AG20443 (cell line): ENCODE results near the gene CFTR.
"Not testable (repeated sequence)": the region's sequence is repeated elsewhere in the genome, so short reads cannot be mapped to it uniquely, and the experiment has no call there.

Source experiments
- DNase-seq: peaks from one replicate; pipeline ENCODE4 v3.0.0; 2012; ENCODE audit warnings: low spot score, mixed read lengths

The CFTR gene

DNA sequence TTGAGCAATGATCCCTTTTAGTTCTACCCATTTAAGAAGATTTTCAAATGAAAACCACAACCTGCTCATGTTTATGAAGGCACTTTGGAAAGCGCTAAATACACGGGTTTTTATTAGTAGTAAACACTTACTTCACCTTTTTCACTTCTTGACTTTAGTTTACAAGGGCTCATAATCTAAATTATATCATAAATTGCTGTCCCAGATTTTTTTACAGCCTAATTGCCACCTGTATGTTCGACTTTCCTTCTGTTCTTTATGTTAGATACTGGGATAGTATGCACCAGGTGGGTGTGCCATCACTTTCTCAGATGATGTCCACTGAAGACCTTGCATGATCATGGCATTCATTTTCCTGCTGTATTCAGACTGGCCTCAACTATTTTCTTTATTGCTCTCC, 22.5 kb downstream of the CFTR start:
- DNase-seq = no peak

DNA sequence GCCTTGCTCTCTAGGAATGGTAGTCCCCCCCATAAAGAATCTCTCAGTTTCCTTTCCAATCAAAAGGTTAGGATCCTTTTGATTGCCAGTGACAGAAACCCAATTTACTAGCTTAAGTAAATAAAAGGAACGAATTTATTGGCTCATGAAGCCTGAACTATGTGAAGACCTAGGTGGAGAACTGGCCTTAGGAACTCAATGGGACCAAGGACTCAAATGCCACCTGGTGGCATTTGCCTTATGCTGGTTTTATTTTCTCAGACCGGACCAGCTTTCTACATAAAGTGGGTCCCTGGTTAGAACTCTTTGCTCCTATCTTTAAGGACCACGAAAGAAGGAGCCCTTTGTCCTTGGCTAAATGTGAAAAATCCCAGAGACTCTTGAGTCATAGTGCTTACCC, 25.4 kb downstream of the CFTR start:
- no peak for DNase-seq

DNA sequence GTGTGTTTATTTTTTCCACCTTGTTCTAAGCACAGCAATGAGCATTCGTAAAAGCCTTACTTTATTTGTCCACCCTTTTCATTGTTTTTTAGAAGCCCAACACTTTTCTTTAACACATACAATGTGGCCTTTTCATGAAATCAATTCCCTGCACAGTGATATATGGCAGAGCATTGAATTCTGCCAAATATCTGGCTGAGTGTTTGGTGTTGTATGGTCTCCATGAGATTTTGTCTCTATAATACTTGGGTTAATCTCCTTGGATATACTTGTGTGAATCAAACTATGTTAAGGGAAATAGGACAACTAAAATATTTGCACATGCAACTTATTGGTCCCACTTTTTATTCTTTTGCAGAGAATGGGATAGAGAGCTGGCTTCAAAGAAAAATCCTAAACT, 28.9 kb downstream of the CFTR start:
- no peak for DNase-seq

GRCh38 chr7:117517194-117517593, 37.4 kb downstream of the CFTR start:
- not testable (repeated sequence) for DNase-seq

GRCh38 chr7:117530390-117530789, 50.6 kb downstream of the CFTR start:
- DNase-seq = no peak

- DNase-seq = no peak
Observed at GRCh38 chr7:117531595-117532244, 51.9 kb downstream of the CFTR start.

DNA sequence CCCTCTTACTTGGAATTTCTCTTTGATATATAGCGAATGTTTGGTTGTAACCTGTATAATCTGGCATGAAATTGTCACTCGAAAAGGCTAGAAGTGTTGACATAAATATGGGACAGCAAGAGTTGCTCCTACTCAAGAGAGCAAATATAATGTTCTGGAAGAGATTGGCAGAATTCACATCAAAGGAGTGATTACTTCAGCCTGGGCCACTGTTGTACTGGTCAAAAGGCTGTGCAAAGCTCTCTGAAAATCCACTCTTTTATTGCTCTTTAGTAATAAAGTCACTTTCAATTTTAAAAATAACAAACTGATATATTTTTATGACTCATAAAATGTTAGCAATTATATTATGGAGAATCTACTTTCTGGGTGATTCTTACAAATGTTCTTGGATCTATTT, 58.2 kb downstream of the CFTR start:
- no peak for DNase-seq

DNA sequence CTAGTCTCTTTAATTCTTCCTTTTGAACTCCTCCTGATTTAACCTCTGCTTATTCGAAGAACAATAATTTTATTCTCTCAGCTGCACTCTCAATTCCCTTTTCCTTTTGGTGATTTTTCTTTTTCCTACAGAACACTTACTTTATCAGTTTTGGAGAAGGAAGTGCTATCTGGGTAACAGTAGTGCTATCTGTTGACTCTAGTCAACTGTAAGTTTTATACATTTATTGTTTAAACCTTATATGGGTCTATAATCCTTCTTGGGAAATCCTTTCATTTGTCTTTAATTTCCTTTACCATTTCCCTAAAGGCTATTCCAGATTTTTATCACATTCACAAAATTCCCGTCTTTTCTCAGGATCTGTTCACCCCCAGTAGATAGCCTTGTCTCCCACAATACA, 64.2 kb downstream of the CFTR start:
- DNase-seq = no peak

DNA sequence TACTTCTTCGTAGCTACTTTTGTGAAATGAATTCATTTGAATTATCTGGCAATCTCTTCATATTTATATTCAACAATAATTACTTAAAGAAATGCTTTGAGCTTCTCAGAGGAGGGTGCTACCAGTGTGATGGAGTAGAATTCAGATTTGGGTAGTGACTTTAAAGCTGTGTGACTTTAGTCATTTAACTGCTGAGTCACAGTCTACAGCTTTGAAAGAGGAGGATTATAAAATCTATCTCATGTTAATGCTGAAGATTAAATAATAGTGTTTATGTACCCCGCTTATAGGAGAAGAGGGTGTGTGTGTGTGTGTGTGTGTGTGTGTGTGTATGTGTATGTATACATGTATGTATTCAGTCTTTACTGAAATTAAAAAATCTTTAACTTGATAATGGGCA, 68.2 kb downstream of the CFTR start:
- DNase-seq = no peak

DNA sequence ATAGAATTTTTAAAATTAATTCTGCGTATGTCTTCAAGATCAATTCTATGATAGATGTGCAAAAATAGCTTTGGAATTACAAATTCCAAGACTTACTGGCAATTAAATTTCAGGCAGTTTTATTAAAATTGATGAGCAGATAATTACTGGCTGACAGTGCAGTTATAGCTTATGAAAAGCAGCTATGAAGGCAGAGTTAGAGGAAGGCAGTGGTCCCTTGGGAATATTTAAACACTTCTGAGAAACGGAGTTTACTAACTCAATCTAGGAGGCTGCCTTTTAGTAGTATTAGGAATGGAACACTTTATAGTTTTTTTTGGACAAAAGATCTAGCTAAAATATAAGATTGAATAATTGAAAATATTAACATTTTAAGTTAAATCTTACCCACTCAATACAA, 70.8 kb downstream of the CFTR start:
- DNase-seq = no peak

- DNase-seq = no peak
Observed at GRCh38 chr7:117552660-117553059, 72.8 kb downstream of the CFTR start.

DNA sequence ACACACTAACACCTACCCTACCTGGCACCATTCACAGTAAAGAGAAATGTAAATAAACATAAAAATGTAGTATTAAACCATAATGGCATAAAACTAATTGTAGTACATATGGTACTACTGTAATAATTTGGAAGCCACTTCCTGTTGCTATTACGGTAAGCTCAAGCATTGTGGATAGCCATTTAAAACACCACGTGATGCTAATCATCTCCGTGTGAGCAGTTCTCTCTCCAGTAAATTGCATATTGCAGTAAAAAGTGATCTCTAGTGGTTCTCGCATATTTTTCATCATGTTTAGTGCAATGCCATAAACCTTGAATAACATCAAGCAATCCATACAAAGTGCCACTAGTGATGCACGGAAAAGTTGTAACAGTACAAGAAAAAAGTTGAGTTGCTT, 75.4 kb downstream of the CFTR start:
- DNase-seq = no peak

- DNase-seq = no peak
Observed at GRCh38 chr7:117559391-117559790, 79.6 kb downstream of the CFTR start.

- no peak for DNase-seq
Observed at GRCh38 chr7:117560030-117560429, 80.2 kb downstream of the CFTR start.

DNA sequence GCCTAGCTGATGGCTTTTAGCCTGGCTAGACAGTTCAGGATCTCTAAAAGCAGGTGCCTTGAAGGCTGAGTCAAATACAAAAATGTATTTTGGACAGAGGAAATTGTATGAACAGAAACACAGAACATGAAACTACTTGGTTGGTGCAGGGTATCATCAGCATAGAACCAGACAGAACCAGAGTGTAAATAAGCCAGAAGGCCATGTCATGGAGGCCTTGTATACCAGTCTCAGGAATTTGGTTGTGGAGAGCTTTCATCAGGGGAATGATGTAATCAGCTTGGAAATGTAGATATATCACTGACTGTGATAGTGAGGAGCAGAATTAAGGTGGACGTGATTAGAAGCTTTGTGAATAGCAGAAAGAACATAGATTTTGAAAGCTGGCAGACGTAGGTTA, 82.9 kb downstream of the CFTR start:
- no peak for DNase-seq

DNA sequence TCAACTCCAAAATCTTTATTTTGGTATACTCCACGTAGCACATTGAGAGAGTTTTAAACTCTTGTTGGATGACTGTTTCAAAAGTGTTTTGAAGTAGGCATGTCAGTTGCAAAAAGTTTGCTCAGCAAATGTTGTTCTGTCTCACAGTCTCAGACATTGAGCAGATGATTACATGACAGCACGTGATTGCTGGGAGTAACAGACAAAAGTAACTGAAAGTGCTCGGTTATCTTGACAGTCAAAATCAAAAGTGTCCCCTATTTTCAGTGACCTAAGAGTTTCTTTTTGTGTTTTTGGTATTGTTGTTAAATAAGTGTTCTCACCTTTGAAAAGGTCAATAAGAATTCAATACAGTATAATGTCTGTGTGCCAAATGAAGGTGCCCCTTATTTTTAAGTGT, 84.3 kb downstream of the CFTR start:
- DNase-seq = no peak

- no peak for DNase-seq
Observed at GRCh38 chr7:117564627-117565026, 84.8 kb downstream of the CFTR start.

GRCh38 chr7:117565226-117565625, 85.4 kb downstream of the CFTR start:
- no peak for DNase-seq

- DNase-seq = no peak
Observed at GRCh38 chr7:117567781-117568180, 88.0 kb downstream of the CFTR start.

DNA sequence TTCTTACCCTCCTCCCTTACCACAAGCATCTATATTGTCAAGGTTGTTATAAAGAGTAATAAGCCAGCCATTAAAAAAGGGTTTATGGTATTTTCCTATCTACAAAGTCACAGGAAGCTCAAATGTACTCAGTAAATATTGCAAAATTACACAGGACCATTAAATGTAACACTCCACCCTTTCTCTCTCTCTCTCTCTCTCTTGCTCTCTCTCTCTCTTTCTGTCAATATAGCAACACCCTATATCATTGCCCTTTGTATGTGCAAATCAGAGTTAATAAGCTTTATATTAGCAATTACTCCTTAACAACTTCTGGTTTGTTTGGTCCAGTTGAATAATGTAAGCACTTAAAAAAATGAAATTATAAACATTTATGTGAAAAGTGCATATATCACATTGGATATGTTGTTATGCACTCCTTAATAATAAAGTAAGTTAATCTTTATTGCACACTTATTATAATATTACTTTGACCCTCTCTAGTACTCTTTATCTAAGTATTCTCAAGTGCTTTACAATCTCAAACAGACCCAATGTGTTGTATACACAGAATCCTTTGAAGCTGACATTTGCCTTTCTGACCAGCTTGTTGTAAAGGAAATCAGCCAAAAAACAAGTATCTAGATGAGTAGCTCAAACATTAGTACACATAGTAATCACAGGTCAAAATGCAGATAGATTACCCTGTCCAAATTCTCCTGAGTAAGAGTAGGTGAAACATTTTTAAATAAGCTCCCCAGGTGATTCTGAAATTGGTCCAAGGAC, 93.2 kb downstream of the CFTR start:
- no peak for DNase-seq

DNA sequence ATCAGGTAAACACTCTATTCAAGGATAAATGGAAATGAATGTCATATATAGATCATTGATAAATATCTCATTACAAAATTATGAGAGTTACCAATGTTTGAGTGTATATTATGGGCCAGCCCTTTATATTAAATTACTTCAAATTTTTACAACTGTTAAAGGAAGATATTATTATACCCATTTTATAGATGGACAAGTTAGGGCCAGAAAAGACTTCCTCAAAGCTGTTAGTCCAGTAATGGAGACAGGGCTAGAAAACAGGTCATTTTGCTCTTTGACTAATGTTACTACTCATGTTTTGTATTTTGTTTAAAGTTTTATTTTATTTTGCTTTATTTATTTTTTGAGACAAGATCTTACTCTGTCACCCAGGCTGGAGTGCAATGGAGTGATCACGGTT, 101.6 kb downstream of the CFTR start:
- no peak for DNase-seq

DNA sequence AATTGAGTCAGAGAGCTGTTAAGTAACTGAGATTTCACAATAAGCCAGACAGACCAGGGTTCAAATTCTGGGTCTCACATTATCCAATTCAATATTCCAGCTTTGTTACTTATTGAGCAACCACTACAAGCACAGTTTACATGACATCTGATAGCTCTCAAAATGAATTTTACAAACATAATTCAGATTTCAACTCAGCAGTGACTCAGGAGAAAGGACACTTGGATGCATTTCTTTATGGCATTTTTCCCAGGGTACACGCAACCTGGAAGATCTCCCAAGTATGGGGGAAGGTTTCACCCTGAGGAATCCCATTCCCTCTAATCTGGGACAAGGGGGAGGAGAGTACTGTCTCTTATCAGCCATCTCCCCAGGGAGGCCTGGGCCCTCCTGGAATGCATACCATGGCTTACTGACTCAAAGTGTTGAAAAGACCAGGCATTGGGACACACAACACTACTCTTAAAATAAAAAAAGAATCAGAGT, 102.4 kb downstream of the CFTR start:
- DNase-seq = peak; percentile 12

GRCh38 chr7:117587931-117588330, 108.1 kb downstream of the CFTR start:
- no peak for DNase-seq

- no peak for DNase-seq
Observed at GRCh38 chr7:117588352-117588794, 108.5 kb downstream of the CFTR start.
